ENCODE measurements around the gene MTFMT. TPM values are rescaled to one million over a fixed set of nuclear protein-coding genes. Genes with fewer than 3 reads are reported as not detected.

Gene MTFMT
- total and polyA plus RNA-seq, 2 of the 13 experiments (the other 11 are each of a cell fraction or from before 2014, with no cell fraction given) = 9.9 to 23.2 TPM

- TF ChIP-seq ZNF619 (CRISPR knock-in tag; IDR thresholded peaks at IDR 0.05) (peak; percentile 79; the same call in 1 of the 2 replicates), AGO2 (optimal IDR thresholded peaks at IDR 0.05; ENCODE audit: low read depth, low read length) (peak; percentile 85), GATAD1 (CRISPR knock-in tag; IDR thresholded peaks at IDR 0.05) (peak; percentile 21; the same call in 1 of the 2 replicates), ZNF274 (CRISPR knock-in tag; IDR thresholded peaks at IDR 0.05) (0 out of 2 replicates have a peak, but pooled peaks have one; percentile 61), HDAC1 (CRISPR knock-in tag; IDR thresholded peaks at IDR 0.05) (peak; percentile 66), GABPA (IDR thresholded peaks at IDR 0.05; ENCODE audit: low read depth, low read length) (no peak), GABPA (CRISPR knock-in tag; IDR thresholded peaks at IDR 0.05; ENCODE audit: low read depth) (0 out of 2 replicates have a peak, but pooled peaks have one; percentile 3), ZXDC (CRISPR knock-in tag; IDR thresholded peaks at IDR 0.05) (0 out of 2 replicates have a peak, but pooled peaks have one; percentile 57), NFE2 (CRISPR knock-in tag; IDR thresholded peaks at IDR 0.05) (no peak), HINFP (CRISPR knock-in tag; IDR thresholded peaks at IDR 0.05; ENCODE audit: low read depth) (no peak), KDM2A (CRISPR knock-in tag; IDR thresholded peaks at IDR 0.05; ENCODE audit: borderline replicate concordance, low read depth) (peak; percentile 65), DNMT1 (CRISPR knock-in tag; IDR thresholded peaks at IDR 0.05) (no peak), BORCS8-MEF2B (CRISPR knock-in tag; IDR thresholded peaks at IDR 0.05) (0 out of 2 replicates have a peak, but pooled peaks have one; percentile 18), ZMYM4 (CRISPR knock-in tag; IDR thresholded peaks at IDR 0.05) (peak; percentile 58), NONO (IDR thresholded peaks at IDR 0.05) (no peak), NONO (CRISPR knock-in tag; conservative IDR thresholded peaks at IDR 0.05) (peak; percentile 73), GTF2F1 (IDR thresholded peaks at IDR 0.05; ENCODE audit: low read length) (no peak), TFDP1 (CRISPR knock-in tag; IDR thresholded peaks at IDR 0.05; ENCODE audit: borderline replicate concordance) (no peak), ZNF260 (CRISPR knock-in tag; IDR thresholded peaks at IDR 0.05; ENCODE audit: borderline replicate concordance, low read depth) (no peak), SMAD1 (CRISPR knock-in tag; IDR thresholded peaks at IDR 0.05; ENCODE audit: borderline replicate concordance, low read depth) (no peak; the same call in 1 of the 2 replicates), TCF12 (IDR thresholded peaks at IDR 0.05) (no peak), TCF12 (CRISPR knock-in tag; IDR thresholded peaks at IDR 0.05) (0 out of 2 replicates have a peak, but pooled peaks have one; percentile 70), CBX5 (CRISPR knock-in tag; IDR thresholded peaks at IDR 0.05; ENCODE audit: borderline replicate concordance) (no peak), HOXA5 (CRISPR knock-in tag; IDR thresholded peaks at IDR 0.05) (peak; percentile 70; the same call in 1 of the 2 replicates), NR2C2 (CRISPR knock-in tag; IDR thresholded peaks at IDR 0.05; ENCODE audit: borderline replicate concordance) (peak; percentile 15; the same call in 1 of the 2 replicates), ZNF850 (CRISPR knock-in tag; conservative IDR thresholded peaks at IDR 0.05) (no peak)
These were observed at the start of gene MTFMT (continued) for GRCh38 chr15:65028921-65029735.
